Measurements from ENCODE around the gene SLC51B. TPM values are rescaled to one million over a fixed set of nuclear protein-coding genes. Genes with fewer than 3 reads are reported as not detected.
"Not testable (repeated sequence)": the region's sequence is repeated elsewhere in the genome, so short reads cannot be mapped to it uniquely, and the experiment has no call there.

SLC51B gene
- polyA plus RNA-seq, 3 donors from 2014 or later, result not detected

DNA sequence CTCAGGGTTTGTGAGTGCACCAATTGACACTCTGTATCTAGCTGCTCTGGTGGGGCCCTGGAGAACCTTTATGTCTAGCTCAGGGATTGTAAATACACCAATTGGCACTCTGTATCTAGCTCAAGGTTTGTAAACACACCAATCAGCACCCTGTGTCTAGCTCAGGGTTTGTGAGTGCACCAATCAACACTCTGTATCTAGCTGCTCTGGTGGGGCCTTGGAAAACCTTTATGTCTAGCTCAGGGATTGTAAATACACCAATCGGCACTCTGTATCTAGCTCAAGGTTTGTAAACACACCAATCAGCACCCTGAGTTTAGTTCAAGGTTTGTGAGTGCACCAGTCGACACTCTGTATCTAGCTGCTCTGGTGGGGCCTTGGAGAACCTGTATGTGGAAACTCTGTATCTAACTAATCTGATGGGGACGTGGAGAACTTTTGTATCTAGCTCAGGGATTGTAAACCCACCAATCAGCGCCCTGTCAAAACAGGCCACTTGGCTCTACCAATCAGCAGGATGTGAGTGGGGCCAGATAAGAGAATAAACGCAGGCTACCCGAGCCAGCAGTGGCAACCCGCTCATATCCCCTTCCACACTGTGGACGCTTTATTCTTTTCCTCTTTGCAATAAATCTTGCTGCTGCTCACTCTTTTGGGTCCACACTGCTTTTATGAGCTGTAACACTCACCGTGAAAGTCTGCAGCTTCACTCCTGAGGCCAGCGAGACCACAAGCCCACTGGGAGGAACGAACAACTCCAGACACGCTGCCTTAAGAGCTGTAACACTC lies 30.6 kb downstream of the SLC51B start:
- not testable (repeated sequence) for H3K4me3 Mint-ChIP-seq, H3K4me1 Mint-ChIP-seq, H3K36me3 Mint-ChIP-seq, H3K9me3 Mint-ChIP-seq, H3K27ac Mint-ChIP-seq, DNase-seq
- H3K27me3 Mint-ChIP-seq (ENCODE audit: low read depth in 3 of 3), result peaks cover 4 to 11% (median 10%) of the 10 kb centered on the region in 3 donors

DNA sequence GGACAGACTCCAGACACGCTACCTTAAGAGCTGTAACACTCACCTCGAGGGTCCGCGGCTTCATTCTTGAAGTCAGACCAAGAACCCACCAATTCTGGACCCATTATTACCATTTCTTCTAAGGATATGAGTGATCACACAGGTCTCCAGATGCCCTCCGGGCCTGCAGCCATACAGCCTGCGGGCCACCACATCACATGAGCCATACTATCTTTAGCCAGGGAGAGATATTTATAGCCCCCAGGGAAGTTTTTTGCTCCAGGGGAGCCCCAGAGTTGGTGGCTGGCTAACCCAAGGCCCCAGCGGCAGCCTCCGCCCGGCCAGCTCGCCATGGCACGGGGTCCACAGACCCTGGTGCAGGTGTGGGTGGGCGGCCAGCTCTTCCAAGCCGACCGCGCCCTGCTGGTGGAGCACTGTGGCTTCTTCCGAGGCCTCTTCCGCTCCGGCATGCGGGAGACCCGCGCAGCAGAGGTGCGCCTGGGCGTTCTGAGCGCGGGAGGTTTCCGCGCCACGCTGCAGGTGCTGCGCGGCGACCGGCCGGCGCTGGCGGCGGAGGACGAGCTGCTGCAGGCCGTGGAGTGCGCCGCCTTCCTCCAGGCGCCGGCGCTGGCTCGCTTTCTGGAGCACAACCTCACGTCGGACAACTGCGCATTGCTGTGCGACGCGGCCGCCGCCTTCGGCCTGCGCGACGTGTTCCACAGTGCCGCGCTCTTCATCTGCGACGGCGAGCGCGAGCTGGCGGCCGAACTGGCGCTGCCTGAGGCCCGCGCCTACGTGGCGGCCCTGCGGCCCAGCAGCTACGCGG lies 31.5 kb downstream of the SLC51B start, which contains the start of gene KBTBD13:
Gene KBTBD13, plus strand, starts transcription at position 261 of the 805 bp plus-strand sequence. Its CDS starts 70 bp downstream, at position 331.
- Mint-ChIP-seq H3K27me3 (ENCODE audit: low read depth in 3 of 3) (peaks cover 4 to 14% (median 10%) of the 10 kb centered on the region in 3 donors), H3K9me3 (no peaks in the 10 kb centered on the region), H3K4me3 (no peak within 1 kb of the TSS)

DNA sequence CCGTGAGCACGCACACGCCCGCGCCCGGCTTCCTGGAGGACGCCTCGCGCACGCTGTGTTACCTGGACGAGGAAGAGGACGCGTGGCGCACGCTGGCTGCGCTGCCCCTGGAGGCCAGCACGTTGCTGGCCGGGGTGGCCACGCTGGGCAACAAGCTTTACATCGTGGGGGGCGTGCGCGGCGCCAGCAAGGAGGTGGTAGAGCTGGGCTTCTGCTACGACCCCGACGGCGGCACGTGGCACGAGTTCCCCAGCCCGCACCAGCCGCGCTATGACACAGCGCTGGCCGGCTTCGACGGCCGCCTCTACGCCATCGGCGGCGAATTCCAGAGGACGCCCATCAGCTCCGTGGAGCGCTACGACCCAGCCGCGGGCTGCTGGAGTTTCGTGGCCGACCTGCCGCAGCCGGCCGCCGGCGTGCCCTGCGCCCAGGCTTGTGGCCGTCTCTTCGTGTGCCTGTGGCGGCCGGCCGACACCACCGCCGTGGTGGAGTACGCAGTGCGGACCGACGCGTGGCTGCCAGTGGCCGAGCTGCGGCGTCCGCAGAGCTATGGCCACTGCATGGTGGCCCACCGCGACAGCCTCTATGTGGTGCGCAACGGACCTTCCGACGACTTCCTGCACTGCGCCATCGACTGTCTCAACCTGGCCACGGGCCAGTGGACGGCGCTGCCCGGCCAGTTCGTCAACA lies 32.2 kb downstream of the SLC51B start:
- no peak for DNase-seq
- no peak overlapping the region for H3K27ac Mint-ChIP-seq
- peaks cover 0 to 3% (median 0%) of the 10 kb centered on the region in 3 donors for H3K36me3 Mint-ChIP-seq
- peaks cover 5 to 9% of the 10 kb centered on the region in 2 donors for H3K4me1 Mint-ChIP-seq
- no peaks in the 10 kb centered on the region for H3K9me3 Mint-ChIP-seq
- H3K27me3 Mint-ChIP-seq (ENCODE audit: low read depth in 3 of 3), result peaks cover 3 to 19% (median 13%) of the 10 kb centered on the region in 3 donors
- peak overlapping the region in 1 of 5 donors; percentile 57 for H3K4me3 Mint-ChIP-seq

More for the DNA sequence above, 31.5 kb downstream of the SLC51B start, which contains the start of gene KBTBD13:
- Mint-ChIP-seq H3K36me3 (peaks cover 0 to 3% (median 0%) of the 10 kb centered on the region in 3 donors), H3K27ac (no peak within 1 kb of the TSS), H3K4me1 (peaks cover 5 to 7% of the 10 kb centered on the region in 2 donors)
- no peak for DNase-seq

DNA sequence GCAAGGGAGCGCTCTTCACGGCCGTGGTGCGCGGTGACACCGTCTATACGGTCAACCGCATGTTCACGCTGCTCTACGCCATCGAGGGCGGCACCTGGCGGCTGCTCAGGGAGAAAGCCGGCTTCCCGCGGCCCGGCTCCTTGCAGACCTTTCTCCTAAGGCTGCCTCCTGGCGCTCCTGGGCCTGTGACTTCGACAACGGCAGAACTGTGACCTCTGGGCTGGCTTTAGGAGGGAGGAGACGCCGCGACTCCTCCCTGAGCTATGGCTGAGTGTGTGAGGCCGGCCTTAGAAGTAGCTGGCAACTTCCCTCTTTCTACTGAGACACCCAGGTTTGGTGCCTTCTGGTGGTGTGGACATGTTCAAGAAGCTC lies 32.8 kb downstream of the SLC51B start:
- Mint-ChIP-seq H3K27me3 (ENCODE audit: low read depth in 3 of 3) (peaks cover 3 to 25% (median 15%) of the 10 kb centered on the region in 3 donors), H3K4me3 (peak overlapping the region in 1 of 5 donors; percentile 57), H3K36me3 (peaks cover 0 to 3% (median 0%) of the 10 kb centered on the region in 3 donors), H3K27ac (no peak overlapping the region), H3K9me3 (no peaks in the 10 kb centered on the region), H3K4me1 (peaks cover 8 to 15% of the 10 kb centered on the region in 2 donors)
- peak; percentile 5 to 29 (median 21) for DNase-seq

DNA sequence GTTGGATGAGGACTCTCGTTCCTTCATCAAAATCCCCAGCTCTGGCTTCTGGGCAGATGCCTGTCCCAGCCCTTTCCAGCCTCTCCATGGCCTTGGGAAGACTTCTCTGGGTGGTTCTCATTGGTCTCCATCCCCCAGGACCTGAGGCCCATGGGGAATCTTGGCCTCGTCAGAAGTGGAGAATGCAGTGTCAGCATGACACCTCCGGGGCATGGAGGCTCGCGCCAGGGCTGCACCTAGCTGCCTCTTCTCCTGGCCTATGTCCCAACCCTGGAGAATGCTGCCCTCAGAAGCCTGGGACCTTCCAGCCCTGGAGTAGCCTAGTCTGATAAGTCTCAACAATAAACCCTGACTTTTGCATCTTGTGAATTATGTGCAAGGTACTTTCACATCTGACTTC lies 34.4 kb downstream of the SLC51B start:
- Mint-ChIP-seq H3K9me3 (no peaks in the 10 kb centered on the region), H3K4me1 (peaks cover 8 to 15% of the 10 kb centered on the region in 2 donors), H3K27me3 (ENCODE audit: low read depth in 3 of 3) (peaks cover 7 to 29% (median 17%) of the 10 kb centered on the region in 3 donors), H3K4me3 (no peak overlapping the region), H3K27ac (peak overlapping the region in 1 of 6 donors; percentile 48), H3K36me3 (peaks cover 0 to 3% (median 0%) of the 10 kb centered on the region in 3 donors)
- no peak for DNase-seq

DNA sequence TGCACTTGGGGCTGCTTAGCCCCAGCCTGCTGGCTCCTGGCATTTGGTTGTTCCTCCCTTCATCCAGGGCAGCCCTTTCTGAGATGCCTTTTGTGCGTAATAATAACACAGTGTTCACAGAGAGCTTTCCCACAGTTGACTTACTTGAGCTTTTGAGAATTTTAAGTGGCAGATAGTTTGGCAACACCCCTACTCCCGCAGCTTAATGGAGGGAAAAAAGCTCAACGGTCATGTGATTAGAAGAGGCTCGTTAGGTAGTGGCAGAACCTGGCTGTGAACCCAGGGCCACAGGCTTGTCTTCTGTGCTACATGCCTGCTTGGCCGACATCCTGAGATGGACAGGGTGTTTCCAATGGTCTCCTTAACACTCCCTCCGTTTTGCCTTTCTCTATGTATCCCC lies 36.1 kb downstream of the SLC51B start:
- Mint-ChIP-seq H3K36me3 (peaks cover 0 to 3% (median 0%) of the 10 kb centered on the region in 3 donors), H3K27me3 (ENCODE audit: low read depth in 3 of 3) (peaks cover 7 to 29% (median 15%) of the 10 kb centered on the region in 3 donors), H3K9me3 (no peaks in the 10 kb centered on the region), H3K4me1 (peaks cover 8 to 15% of the 10 kb centered on the region in 2 donors), H3K27ac (no peak overlapping the region), H3K4me3 (no peak overlapping the region)
- no peak for DNase-seq

DNA sequence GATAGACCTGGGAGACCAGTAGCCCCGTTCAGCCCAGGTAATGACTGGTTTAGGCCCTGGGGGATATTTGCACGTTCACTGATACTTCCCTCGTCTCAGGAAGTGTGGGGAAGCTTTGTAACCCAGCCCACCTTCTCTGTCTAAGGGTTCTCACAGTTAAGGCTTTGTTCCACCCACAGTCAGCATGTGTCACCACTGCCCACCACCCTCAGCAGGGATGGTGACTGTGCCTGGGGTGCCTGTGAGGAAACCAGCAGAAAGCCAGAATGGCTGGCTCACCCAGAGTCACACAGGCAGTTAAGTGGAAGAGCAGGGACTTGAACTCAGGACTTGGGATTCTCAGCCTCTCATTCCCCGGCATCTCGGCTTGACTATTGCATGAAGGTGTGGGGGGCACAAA lies 36.6 kb downstream of the SLC51B start:
- H3K36me3 Mint-ChIP-seq, result no peaks in the 10 kb centered on the region
- no peaks in the 10 kb centered on the region for H3K9me3 Mint-ChIP-seq
- DNase-seq, result no peak
- H3K27ac Mint-ChIP-seq, result no peak overlapping the region
- no peak overlapping the region for H3K4me3 Mint-ChIP-seq
- H3K27me3 Mint-ChIP-seq (ENCODE audit: low read depth in 3 of 3), result peaks cover 7 to 29% (median 14%) of the 10 kb centered on the region in 3 donors
- peaks cover 8 to 15% of the 10 kb centered on the region in 2 donors for H3K4me1 Mint-ChIP-seq

DNA sequence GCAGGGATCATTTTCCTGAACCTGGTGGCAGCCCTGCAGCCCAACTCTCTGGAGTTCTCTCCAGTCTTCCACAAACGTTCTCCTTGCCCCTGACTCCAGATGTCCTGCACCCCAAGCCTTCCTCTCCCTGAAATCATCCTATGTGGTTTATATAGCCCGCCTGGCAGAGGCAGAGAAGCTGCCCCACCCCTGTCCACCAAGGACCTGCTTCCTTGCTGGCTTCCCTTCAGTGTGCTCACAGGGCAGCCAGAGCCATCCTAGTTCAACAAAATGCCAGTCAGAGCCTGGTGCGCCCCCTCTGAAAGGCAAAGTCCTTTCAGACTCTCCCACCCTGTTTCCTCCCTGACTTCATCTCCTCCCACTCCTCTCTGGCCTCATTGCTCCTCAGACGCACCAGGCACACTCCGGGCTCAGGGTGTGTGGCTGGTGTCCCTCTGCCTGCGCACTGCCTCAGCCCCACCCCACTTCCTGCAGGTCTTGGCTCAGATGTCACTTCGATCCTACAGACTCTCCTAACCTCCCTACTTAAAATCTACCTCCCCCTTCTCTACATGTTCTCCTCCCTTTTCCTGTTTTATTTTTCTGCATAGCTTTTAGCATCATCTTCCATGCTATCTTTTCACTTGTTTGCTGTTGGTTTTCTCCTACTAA lies 37.2 kb downstream of the SLC51B start:
- DNase-seq, result no peak
- Mint-ChIP-seq H3K27me3 (ENCODE audit: low read depth in 3 of 3) (peaks cover 8 to 29% (median 14%) of the 10 kb centered on the region in 3 donors), H3K4me1 (peaks cover 8 to 15% of the 10 kb centered on the region in 2 donors), H3K27ac (no peak overlapping the region), H3K4me3 (peak overlapping the region in 1 of 5 donors; percentile 36), H3K36me3 (no peaks in the 10 kb centered on the region), H3K9me3 (no peaks in the 10 kb centered on the region)

DNA sequence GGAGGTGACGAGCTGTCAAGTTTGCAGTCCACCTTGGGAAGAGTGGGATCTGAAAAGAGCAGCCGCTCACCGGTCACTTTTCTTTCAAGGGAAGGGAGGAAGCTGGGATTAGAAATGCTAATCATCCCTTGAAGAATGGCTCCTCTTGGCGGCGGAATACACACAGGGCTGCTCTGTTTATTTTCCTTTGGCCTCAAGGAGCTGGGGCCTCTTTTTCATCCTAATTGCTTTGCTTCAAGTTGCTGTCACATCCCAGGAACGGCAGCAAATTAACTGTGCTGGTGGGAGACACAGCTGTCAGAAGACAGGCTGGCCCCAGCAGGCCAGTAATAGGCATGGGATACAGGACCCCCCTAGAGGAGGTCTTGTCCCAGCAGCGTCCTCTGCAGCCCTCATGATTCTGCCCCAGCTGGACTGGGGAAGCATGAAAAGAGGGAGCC lies 38.1 kb downstream of the SLC51B start:
- Mint-ChIP-seq H3K4me3 (no peak overlapping the region), H3K4me1 (peaks cover 3 to 8% of the 10 kb centered on the region in 2 donors), H3K36me3 (no peaks in the 10 kb centered on the region), H3K9me3 (no peaks in the 10 kb centered on the region), H3K27ac (no peak overlapping the region), H3K27me3 (ENCODE audit: low read depth in 3 of 3) (peaks cover 8 to 22% (median 12%) of the 10 kb centered on the region in 3 donors)
- no peak for DNase-seq

DNA sequence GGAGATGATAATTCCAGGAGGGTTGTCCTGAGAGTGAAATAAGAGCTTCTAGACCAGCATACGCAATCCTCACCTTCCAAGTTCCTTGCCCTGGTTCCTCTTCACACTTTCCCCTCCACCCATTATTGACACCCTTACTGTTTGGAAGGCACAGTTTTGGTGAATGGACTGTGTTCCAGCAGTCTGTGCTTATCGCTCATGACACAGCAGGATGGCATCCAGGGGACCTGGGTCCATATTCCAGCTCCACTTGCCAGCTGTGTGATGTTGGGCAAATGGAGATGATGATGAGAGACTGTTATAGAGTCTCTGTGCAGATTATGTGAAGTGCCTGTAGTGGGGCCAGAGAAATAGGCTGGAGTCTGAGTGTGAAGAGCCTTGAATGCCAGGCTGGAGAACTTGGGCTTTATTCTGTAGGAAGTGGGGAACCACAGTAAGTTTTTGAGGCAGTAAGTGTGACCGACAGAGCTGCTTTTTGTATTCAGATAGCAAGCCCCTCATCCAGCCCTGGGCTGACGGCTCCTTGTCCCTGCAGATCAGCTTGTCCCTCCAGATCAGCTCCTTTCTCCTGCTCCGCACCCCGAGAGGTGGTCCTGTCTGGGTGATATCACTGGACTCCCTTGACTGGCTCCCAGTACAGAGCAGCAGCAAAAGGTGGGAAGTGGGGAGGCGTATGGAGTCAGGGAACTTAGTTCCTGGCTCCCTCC lies 39.5 kb downstream of the SLC51B start:
- H3K27ac Mint-ChIP-seq, result no peak overlapping the region
- peaks cover 3 to 8% of the 10 kb centered on the region in 2 donors for H3K4me1 Mint-ChIP-seq
- no peaks in the 10 kb centered on the region for H3K36me3 Mint-ChIP-seq
- H3K4me3 Mint-ChIP-seq, result no peak overlapping the region
- no peak for DNase-seq
- H3K9me3 Mint-ChIP-seq, result no peaks in the 10 kb centered on the region
- peaks cover 7 to 18% (median 7%) of the 10 kb centered on the region in 3 donors for H3K27me3 Mint-ChIP-seq (ENCODE audit: low read depth in 3 of 3)

DNA sequence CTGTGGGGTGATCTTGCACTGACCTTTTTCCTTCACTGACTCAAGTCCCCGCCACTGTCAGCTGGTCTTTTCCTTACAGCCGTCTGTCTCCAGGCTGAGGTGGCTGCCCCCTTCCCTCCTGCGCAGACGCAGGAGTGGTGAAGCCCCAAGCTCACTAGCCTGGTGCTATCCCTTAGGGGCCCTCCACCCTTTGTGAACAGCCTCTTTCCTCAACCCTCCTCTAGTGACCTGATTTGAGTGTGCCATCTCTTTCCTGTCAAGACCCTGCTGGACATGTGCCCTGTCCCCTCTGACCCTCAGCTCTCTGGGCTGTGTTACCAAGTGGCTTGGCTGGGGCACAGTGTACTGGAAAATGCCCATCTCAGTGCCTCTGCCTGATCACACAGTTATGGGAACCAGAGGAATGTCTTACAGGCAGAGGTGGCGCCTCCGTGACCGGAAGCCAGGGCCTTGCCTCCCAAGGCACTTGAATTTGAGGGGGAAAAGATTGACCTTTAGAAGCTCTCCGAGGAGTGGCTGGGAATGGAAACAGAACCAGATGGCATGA lies 40.1 kb downstream of the SLC51B start:
- H3K4me1 Mint-ChIP-seq, result peaks cover 3 to 8% of the 10 kb centered on the region in 2 donors
- H3K4me3 Mint-ChIP-seq, result no peak overlapping the region
- DNase-seq, result no peak
- H3K27me3 Mint-ChIP-seq (ENCODE audit: low read depth in 3 of 3), result peaks cover 7 to 18% (median 7%) of the 10 kb centered on the region in 3 donors
- H3K27ac Mint-ChIP-seq, result no peak overlapping the region
- H3K36me3 Mint-ChIP-seq, result no peaks in the 10 kb centered on the region
- no peaks in the 10 kb centered on the region for H3K9me3 Mint-ChIP-seq

DNA sequence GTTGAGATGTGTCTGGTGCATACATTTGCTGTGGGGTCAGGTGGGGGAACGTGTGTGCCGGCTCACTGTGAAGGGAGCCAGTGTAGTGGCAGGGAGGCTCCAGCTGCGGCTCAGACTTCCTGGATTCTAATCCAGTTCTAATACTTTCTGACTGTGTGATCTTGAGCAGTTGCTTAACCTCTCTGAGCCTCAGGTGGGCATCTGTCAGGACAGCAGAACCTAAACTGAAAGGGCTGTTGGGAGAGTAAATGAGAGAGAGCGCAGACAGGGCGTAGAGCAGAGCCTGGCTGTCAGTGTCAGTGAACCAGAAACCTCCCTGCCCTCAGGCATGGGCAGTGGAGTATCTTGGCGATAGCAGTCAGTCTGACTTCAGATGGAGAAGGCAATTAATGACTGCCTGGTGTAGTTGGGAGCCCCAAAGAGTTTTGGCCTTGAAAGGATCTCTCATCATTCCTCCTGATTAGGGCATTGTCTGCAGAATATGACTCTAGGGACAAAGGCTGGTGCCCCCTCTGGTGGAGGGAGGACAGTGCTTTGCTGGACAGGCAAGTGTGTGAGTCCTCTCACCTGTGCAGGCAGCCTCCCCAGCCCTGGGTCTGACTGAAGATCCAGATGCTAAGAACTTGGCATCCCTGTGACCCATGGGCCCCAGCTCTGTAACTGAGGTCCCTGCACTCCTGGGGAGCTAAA lies 40.9 kb downstream of the SLC51B start:
- Mint-ChIP-seq H3K9me3 (no peaks in the 10 kb centered on the region), H3K27ac (no peak overlapping the region), H3K4me3 (no peak overlapping the region), H3K27me3 (ENCODE audit: low read depth in 3 of 3) (peaks cover 7 to 18% (median 7%) of the 10 kb centered on the region in 3 donors), H3K36me3 (no peaks in the 10 kb centered on the region), H3K4me1 (peaks cover 3 to 8% of the 10 kb centered on the region in 2 donors)
- no peak for DNase-seq

All from immature natural killer cell (primary cell).